BE2C (cell line): Measurements from ENCODE around the gene FMR1NB.

Experiments
- DNase-seq: peaks from one replicate; pipeline ENCODE4 v3.0.0-alpha.2; 2020
- H3K27me3 ChIP-seq: fragments of 250-450 bp; sonication (Bioruptor Pico); 2 replicates; pipeline ENCODE4 v1.5.1; 2020; ENCODE audit warnings: mild to moderate bottlenecking
- H3K36me3 ChIP-seq: fragments of 250-450 bp; sonication (Bioruptor Pico); 2 replicates; pipeline ENCODE4 v1.5.1; 2020; ENCODE audit warnings: mild to moderate bottlenecking
- H3K4me1 ChIP-seq: fragments of 250-450 bp; sonication (Bioruptor Pico); 2 replicates; pipeline ENCODE4 v1.5.1; 2020
- H3K4me3 ChIP-seq: 2 replicates; pipeline ENCODE4 v1.5.1; 2011; ENCODE audit warnings: low read depth, low read length
- H3K9me3 ChIP-seq: fragments of 250-450 bp; sonication (Bioruptor Pico); 2 replicates; pipeline ENCODE4 v1.5.1; 2020
- TF ChIP-seq, protein P1 (sequence below): IDR thresholded peaks from 2 replicates; pipeline ENCODE4 v1.5.1; 2012; ENCODE audit warnings: mild to moderate bottlenecking, low read depth, low read length

Gene FMR1NB

GRCh38 chrX:147953976-147954375, 27.2 kb upstream of the FMR1NB start:
- H3K9me3 ChIP-seq: no peaks in the 10 kb centered on the region
- H3K4me1 ChIP-seq: no peaks in the 10 kb centered on the region
- H3K36me3 ChIP-seq: no peaks in the 10 kb centered on the region
- DNase-seq: no peak
- TF ChIP-seq, protein P1, sequence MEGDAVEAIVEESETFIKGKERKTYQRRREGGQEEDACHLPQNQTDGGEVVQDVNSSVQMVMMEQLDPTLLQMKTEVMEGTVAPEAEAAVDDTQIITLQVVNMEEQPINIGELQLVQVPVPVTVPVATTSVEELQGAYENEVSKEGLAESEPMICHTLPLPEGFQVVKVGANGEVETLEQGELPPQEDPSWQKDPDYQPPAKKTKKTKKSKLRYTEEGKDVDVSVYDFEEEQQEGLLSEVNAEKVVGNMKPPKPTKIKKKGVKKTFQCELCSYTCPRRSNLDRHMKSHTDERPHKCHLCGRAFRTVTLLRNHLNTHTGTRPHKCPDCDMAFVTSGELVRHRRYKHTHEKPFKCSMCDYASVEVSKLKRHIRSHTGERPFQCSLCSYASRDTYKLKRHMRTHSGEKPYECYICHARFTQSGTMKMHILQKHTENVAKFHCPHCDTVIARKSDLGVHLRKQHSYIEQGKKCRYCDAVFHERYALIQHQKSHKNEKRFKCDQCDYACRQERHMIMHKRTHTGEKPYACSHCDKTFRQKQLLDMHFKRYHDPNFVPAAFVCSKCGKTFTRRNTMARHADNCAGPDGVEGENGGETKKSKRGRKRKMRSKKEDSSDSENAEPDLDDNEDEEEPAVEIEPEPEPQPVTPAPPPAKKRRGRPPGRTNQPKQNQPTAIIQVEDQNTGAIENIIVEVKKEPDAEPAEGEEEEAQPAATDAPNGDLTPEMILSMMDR: no peak
- H3K4me3 ChIP-seq: no peak overlapping the region
- H3K27me3 ChIP-seq: no peaks in the 10 kb centered on the region

- TF ChIP-seq, protein P1: no peak
- Histone ChIP-seq H3K36me3 (no peaks in the 10 kb centered on the region), H3K4me1 (no peaks in the 10 kb centered on the region), H3K27me3 (no peaks in the 10 kb centered on the region), H3K9me3 (no peaks in the 10 kb centered on the region), H3K4me3 (no peak overlapping the region)
- DNase-seq: no peak
Measured at GRCh38 chrX:147957291-147957690, 23.8 kb upstream of the FMR1NB start.

DNA sequence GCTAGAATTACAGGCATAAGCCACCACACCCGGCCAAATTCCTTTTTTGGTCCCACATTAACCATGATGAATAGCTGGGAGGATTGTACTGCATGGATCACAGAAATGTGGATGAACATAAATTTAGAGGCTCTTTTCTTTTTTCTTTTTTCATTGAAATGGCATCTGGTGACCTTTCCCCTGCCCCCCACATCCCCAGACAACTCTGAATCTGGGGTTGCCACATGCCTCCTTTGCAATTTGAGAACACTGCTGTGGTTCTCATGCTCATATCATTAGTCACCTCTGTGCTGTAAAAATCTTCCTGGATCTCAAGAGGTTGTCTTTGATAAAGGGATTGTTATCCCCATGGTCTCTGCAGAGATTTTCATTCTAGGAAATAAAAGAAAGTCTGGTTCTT, 22.8 kb upstream of the FMR1NB start:
- Histone ChIP-seq H3K27me3 (no peaks in the 10 kb centered on the region), H3K4me3 (no peak overlapping the region), H3K4me1 (no peaks in the 10 kb centered on the region), H3K9me3 (no peaks in the 10 kb centered on the region), H3K36me3 (no peaks in the 10 kb centered on the region)
- TF ChIP-seq, protein P1: no peak
- DNase-seq: no peak

GRCh38 chrX:147960722-147961121, 20.4 kb upstream of the FMR1NB start:
- H3K4me3 ChIP-seq: no peak overlapping the region
- DNase-seq: no peak
- TF ChIP-seq, protein P1: no peak
- H3K4me1 ChIP-seq: no peaks in the 10 kb centered on the region
- no peaks in the 10 kb centered on the region for H3K27me3 ChIP-seq
- no peaks in the 10 kb centered on the region for H3K36me3 ChIP-seq
- no peaks in the 10 kb centered on the region for H3K9me3 ChIP-seq

GRCh38 chrX:147962476-147962875, 18.7 kb upstream of the FMR1NB start:
- no peak for DNase-seq

DNA sequence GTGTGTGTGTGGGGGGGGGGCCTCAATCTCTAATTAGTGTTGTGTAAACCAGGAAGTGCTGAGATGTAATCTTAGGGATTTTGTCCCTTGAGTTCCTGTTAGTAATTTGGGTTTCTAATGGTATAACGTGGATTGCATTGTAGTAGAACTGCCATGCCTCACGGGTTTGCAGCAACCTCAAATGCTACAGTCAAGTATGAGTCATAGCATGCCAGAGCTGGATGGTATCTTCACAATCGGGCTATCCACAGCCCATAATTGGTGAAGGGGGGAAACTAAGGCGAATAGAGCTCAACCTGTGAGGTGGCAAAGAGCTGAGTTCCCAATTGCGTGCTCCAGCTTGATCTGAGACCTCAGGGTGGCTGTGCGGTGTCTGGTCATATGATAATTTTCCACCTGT, 2.2 kb upstream of the FMR1NB start:
- Histone ChIP-seq H3K4me3 (no peak overlapping the region), H3K27me3 (no peaks in the 10 kb centered on the region), H3K36me3 (no peaks in the 10 kb centered on the region), H3K9me3 (no peaks in the 10 kb centered on the region), H3K4me1 (no peaks in the 10 kb centered on the region)
- no peak for DNase-seq
- TF ChIP-seq, protein P1: no peak

More at GRCh38 chrX:147962476-147962875, 18.7 kb upstream of the FMR1NB start:
- Histone ChIP-seq H3K9me3 (no peaks in the 10 kb centered on the region), H3K36me3 (no peaks in the 10 kb centered on the region), H3K27me3 (no peaks in the 10 kb centered on the region), H3K4me3 (no peak overlapping the region), H3K4me1 (no peaks in the 10 kb centered on the region)
- TF ChIP-seq, protein P1: no peak
